SK-N-SH (cell line): ENCODE measurements around the gene COL17A1. TPM values are rescaled to one million over a fixed set of nuclear protein-coding genes. Genes with fewer than 3 reads are reported as not detected.

Experiments
- CTCF ChIA-PET: fragments of 300-600, 350-600 bp; formaldehyde crosslinking; extraction: SDS; loops from one replicate; lab custom pipeline; 2021; lab: Yijun Ruan, JAX
- POLR2A ChIA-PET: fragments of 350-600 bp; sonication (Branson Sonifier 250); formaldehyde crosslinking; extraction: SDS; loops from one replicate; lab custom pipeline; 2020; ENCODE audit warnings: antibody characterized with exemption, inconsistent platforms; lab: Yijun Ruan, JAX
- DNase-seq: peaks from one replicate; pipeline ENCODE4 v3.0.0; 2012
- H2AFZ ChIP-seq: fragments of 200-600 bp; sonication (generic); 2 replicates; pipeline ENCODE4 v1.8.1; 2016; ENCODE audit warnings: antibody characterized with exemption, mild to moderate bottlenecking, low read depth
- H3F3A ChIP-seq: fragments of 200-600 bp; sonication (generic); replicated peaks from 2 replicates; pipeline ENCODE3; 2016; ENCODE audit warnings: antibody characterized with exemption, mild to moderate bottlenecking; ENCODE audit not compliant: insufficient read depth
- H3K27ac ChIP-seq, 2 experiments: fragments of 200-500 bp in 1 of 2; fragments of 200-600 bp in 1 of 2; sonication (Bioruptor generic) in 1 of 2; sonication (generic), shearing (Covaris generic) in 1 of 2; 2 replicates each; pipeline versions ENCODE4 v1.5.1 to v1.6.1; 2014 to 2016; ENCODE audit warnings: low read depth in 2 of 2, inconsistent platforms in 1 of 2, low read length in 1 of 2, mild to moderate bottlenecking in 1 of 2, mixed read lengths in 1 of 2
- H3K27me3 ChIP-seq: fragments of 200-600 bp; sonication (generic), shearing (Covaris generic); 2 replicates; pipeline ENCODE4 v1.6.1; 2016; ENCODE audit warnings: mixed run types; ENCODE audit not compliant: insufficient read depth
- H3K36me3 ChIP-seq, 2 experiments: fragments of 200-500 bp in 1 of 2; fragments of 200-600 bp in 1 of 2; sonication (Bioruptor generic) in 1 of 2; sonication (generic) in 1 of 2; replicated peaks in 1 of 2; 2 replicates each; pipeline versions ENCODE3 to v1.5.1; 2014 to 2016; ENCODE audit warnings: low read length in 1 of 2, mild to moderate bottlenecking in 1 of 2; ENCODE audit not compliant: insufficient read depth in 2 of 2, control insufficient read depth in 1 of 2
- H3K4me1 ChIP-seq, 2 experiments: fragments of 200-500 bp in 1 of 2; fragments of 200-600 bp in 1 of 2; sonication (Bioruptor generic) in 1 of 2; sonication (generic), shearing (Covaris generic) in 1 of 2; 2 replicates each; pipeline versions ENCODE4 v1.5.1 to v1.6.1; 2014 to 2016; ENCODE audit warnings: low read depth in 1 of 2, low read length in 1 of 2, mixed run types in 1 of 2; ENCODE audit not compliant: insufficient read depth in 2 of 2, control insufficient read depth in 1 of 2
- H3K4me2 ChIP-seq: fragments of 200-600 bp; sonication (generic), shearing (Covaris generic); 2 replicates; pipeline ENCODE4 v1.6.1; 2017; ENCODE audit warnings: mixed run types
- H3K4me3 ChIP-seq, 2 experiments: fragments of 200-500 bp in 1 of 2; fragments of 200-600 bp in 1 of 2; sonication (Bioruptor generic) in 1 of 2; sonication (generic), shearing (Covaris generic) in 1 of 2; 2 replicates each; pipeline versions ENCODE4 v1.5.1 to v1.8.1; 2014 to 2016; ENCODE audit warnings: low read depth in 2 of 2, inconsistent platforms in 1 of 2, low read length in 1 of 2, mild to moderate bottlenecking in 1 of 2, mixed read lengths in 1 of 2, moderate library complexity in 1 of 2
- H3K79me2 ChIP-seq: fragments of 200-600 bp; sonication (generic); 2 replicates; pipeline ENCODE4 v1.8.1; 2017; ENCODE audit warnings: mild to moderate bottlenecking; ENCODE audit not compliant: insufficient read depth
- H3K9ac ChIP-seq: fragments of 200-600 bp; sonication (generic); 2 replicates; pipeline ENCODE4 v1.6.1; 2017; ENCODE audit warnings: mixed run types
- H3K9me2 ChIP-seq: fragments of 200-600 bp; sonication (generic); 2 replicates; pipeline ENCODE4 v1.6.1; 2017; ENCODE audit warnings: mixed run types
- H3K9me3 ChIP-seq: fragments of 200-600 bp; sonication (generic); 2 replicates; pipeline ENCODE4 v1.6.1; 2017; ENCODE audit warnings: mixed run types, mild to moderate bottlenecking, moderate library complexity
- H4K20me1 ChIP-seq: fragments of 200-600 bp; sonication (generic); 2 replicates; pipeline ENCODE4 v1.6.1; 2017; ENCODE audit warnings: mild to moderate bottlenecking, mixed run types; ENCODE audit not compliant: insufficient read depth
- FOXJ3 ChIP-seq: sonication (generic); formaldehyde crosslinking; IDR thresholded peaks from 2 replicates; pipeline ENCODE4 v1.5.1; 2020; ENCODE audit warnings: mild to moderate bottlenecking, missing genetic modification reagents
- IRF3 ChIP-seq: fragments of 150-350 bp; IDR thresholded peaks from 2 replicates; pipeline ENCODE4 v1.6.1; 2016; ENCODE audit warnings: mild to moderate bottlenecking, low read depth, low read length
- JUND ChIP-seq: IDR thresholded peaks from 2 replicates; pipeline ENCODE4 v1.4.0; 2012
- MXI1 ChIP-seq: IDR thresholded peaks from 2 replicates; pipeline ENCODE4 v1.6.1; 2012; ENCODE audit warnings: mild to moderate bottlenecking, low read depth, low read length, improper control_type of control experiment
- NRF1 ChIP-seq: IDR thresholded peaks from 2 replicates; pipeline ENCODE4 v1.6.1; 2012; ENCODE audit warnings: low read depth, mild to moderate bottlenecking, low read length
- PBX3 ChIP-seq: IDR thresholded peaks from 2 replicates; pipeline ENCODE4; 2012
- RAD21 ChIP-seq: IDR thresholded peaks from 2 replicates; pipeline ENCODE4 v1.6.1; 2012; ENCODE audit warnings: mild to moderate bottlenecking, low read length
- RCOR1 ChIP-seq: fragments of 150-350 bp; IDR thresholded peaks from 2 replicates; pipeline ENCODE4 v1.6.1; 2017; ENCODE audit warnings: antibody characterized with exemption, low read length
- REST ChIP-seq: IDR thresholded peaks from 2 replicates; pipeline ENCODE4 v1.6.1; 2012; ENCODE audit warnings: mild to moderate bottlenecking, low read depth, low read length, moderate library complexity
- SIN3A ChIP-seq: IDR thresholded peaks from 2 replicates; pipeline ENCODE4 v1.6.1; 2012; ENCODE audit warnings: low read depth, mild to moderate bottlenecking, low read length, moderate library complexity, borderline replicate concordance
- SMC3 ChIP-seq: IDR thresholded peaks from 2 replicates; pipeline ENCODE4 v1.6.1; 2012; ENCODE audit warnings: low read depth, low read length, improper control_type of control experiment
- TAF1 ChIP-seq: IDR thresholded peaks from 2 replicates; pipeline ENCODE4 v1.6.1; 2012; ENCODE audit warnings: low read depth, mild to moderate bottlenecking, low read length, moderate library complexity, borderline replicate concordance
- USF1 ChIP-seq: IDR thresholded peaks from 2 replicates; pipeline ENCODE4 v1.4.0; 2012; ENCODE audit warnings: low read depth, borderline replicate concordance
- USF2 ChIP-seq: fragments of 150-350 bp; IDR thresholded peaks from 2 replicates; pipeline ENCODE4 v1.6.1; 2017; ENCODE audit warnings: antibody characterized with exemption, low read length, low read depth, borderline replicate concordance
- WGBS: methylation state at CpG from one replicate; pipeline ENCODE4 v1.1.6; 2017; ENCODE audit warnings: low lambda C conversion rate; 5-methylcytosine and 5-hydroxymethylcytosine counted together
- polyA plus RNA-seq, 3 experiments: library from polyadenylated mRNA; depleted of rRNA; stranded (reverse); fragments of >200 nt; gene quantifications; 2 replicates each; pipeline ENCODE4 v1.2.3, GENCODE V29; 2012

COL17A1 gene
- polyA plus RNA-seq, 1 of the 3 experiments (the other 2 are of a cell fraction) = 0.12 TPM

DNA sequence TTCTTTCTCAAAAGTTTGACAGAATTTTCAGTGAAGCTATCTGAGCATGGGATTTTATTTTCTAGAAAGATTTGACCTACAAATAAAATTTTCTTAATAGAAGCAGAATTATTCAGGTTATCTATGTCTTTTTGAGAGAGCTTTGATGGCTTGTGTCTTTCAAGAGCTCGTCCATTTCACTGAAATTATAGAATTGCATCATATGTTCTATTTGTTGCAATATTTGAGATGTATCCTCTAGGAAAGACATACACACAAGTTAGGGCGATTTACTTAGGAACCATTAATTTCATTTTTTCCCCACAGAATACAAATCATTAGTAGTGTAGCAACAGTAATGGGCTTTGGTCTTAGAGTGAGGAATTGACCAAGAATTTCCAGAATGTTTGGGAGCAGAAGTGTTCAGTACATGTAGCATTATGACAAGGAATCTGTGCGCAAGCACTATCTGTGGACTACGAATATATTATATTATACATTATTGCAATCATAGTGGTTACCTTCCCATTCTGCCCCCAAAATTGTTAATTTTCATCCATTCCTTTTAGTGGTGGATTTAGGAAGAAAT lies 12.8 kb upstream of the COL17A1 start:
- no peaks in the 10 kb centered on the region for H3K36me3 ChIP-seq
- H3K4me1 ChIP-seq = no peaks in the 10 kb centered on the region
- no peaks in the 10 kb centered on the region for H3K9me2 ChIP-seq
- H2AFZ ChIP-seq = no peak overlapping the region
- ChIA-PET CTCF (interaction anchor here (1.0 kb wide), 1 partner anchor 22 kb away, joined by 3 read pairs; no protein-coding TSS in a partner anchor), POLR2A (no interaction called here)
- no peak overlapping the region for H3K4me3 ChIP-seq
- no peak overlapping the region for H3K4me2 ChIP-seq
- 91% methylated on average over 4 of the region's 4 CpGs for WGBS
- no peak for DNase-seq
- H3K27ac ChIP-seq = no peak overlapping the region
- no peaks in the 10 kb centered on the region for H3K27me3 ChIP-seq
- H4K20me1 ChIP-seq = no peaks in the 10 kb centered on the region
- peaks cover 9% of the 10 kb centered on the region for H3F3A ChIP-seq
- H3K9me3 ChIP-seq = peaks cover 5% of the 10 kb centered on the region; the same call in 1 of the 2 replicates
- TF ChIP-seq MXI1 (no peak), SIN3A (no peak)
- H3K79me2 ChIP-seq = no peaks in the 10 kb centered on the region
- no peak overlapping the region for H3K9ac ChIP-seq

- H3K27me3 ChIP-seq = no peaks in the 10 kb centered on the region
- H3K4me1 ChIP-seq = no peaks in the 10 kb centered on the region
- no peak for DNase-seq
- no peaks in the 10 kb centered on the region for H3K36me3 ChIP-seq
- H3K79me2 ChIP-seq = no peaks in the 10 kb centered on the region
- no peak overlapping the region for H3K4me3 ChIP-seq
- no peaks in the 10 kb centered on the region for H3K9me2 ChIP-seq
- ChIA-PET CTCF (interaction anchor here (1.8 kb wide), 1 partner anchor 15 kb away, joined by 6 read pairs; no protein-coding TSS in a partner anchor), POLR2A (no interaction called here)
- no peak overlapping the region for H2AFZ ChIP-seq
- no peaks in the 10 kb centered on the region for H4K20me1 ChIP-seq
- no peak overlapping the region for H3K4me2 ChIP-seq
- TF ChIP-seq RCOR1 = no peak
- TF ChIP-seq IRF3 = no peak
- no peak for TF ChIP-seq RAD21
- 70% methylated on average over 2 of the region's 2 CpGs for WGBS
- H3K9me3 ChIP-seq = peaks cover 12% of the 10 kb centered on the region; the same call in 1 of the 2 replicates
- no peak overlapping the region for H3K27ac ChIP-seq
- H3K9ac ChIP-seq = no peak overlapping the region
- H3F3A ChIP-seq = peaks cover 15% of the 10 kb centered on the region
Observed at GRCh38 chr10:104096692-104097091, 11.0 kb upstream of the COL17A1 start.

GRCh38 chr10:104092749-104093148 lies 7.1 kb upstream of the COL17A1 start:
- ChIA-PET CTCF (no interaction called here), POLR2A (no interaction called here)
- Histone ChIP-seq H3K4me1 (no peaks in the 10 kb centered on the region), H3F3A (peaks cover 15% of the 10 kb centered on the region), H3K9ac (no peak overlapping the region), H3K4me2 (no peak overlapping the region), H3K27me3 (no peaks in the 10 kb centered on the region), H3K36me3 (no peaks in the 10 kb centered on the region), H2AFZ (no peak overlapping the region), H3K27ac (no peak overlapping the region), H3K4me3 (no peak overlapping the region), H4K20me1 (no peaks in the 10 kb centered on the region), H3K79me2 (no peaks in the 10 kb centered on the region), H3K9me2 (no peaks in the 10 kb centered on the region), H3K9me3 (peaks cover 12% of the 10 kb centered on the region; the same call in 1 of the 2 replicates)
- DNase-seq = no peak
- TF ChIP-seq SMC3 (no peak), USF1 (no peak), PBX3 (no peak), REST (no peak), NRF1 (no peak), TAF1 (no peak), FOXJ3 (no peak), JUND (no peak), USF2 (no peak)
